Measurements from ENCODE around the gene CPED1.
A peak's percentile ranks its signal among the peaks of the same experiment; 100 is the strongest.
"Not testable (repeated sequence)": the region's sequence is repeated elsewhere in the genome, so short reads cannot be mapped to it uniquely, and the experiment has no call there.

The CPED1 gene

DNA sequence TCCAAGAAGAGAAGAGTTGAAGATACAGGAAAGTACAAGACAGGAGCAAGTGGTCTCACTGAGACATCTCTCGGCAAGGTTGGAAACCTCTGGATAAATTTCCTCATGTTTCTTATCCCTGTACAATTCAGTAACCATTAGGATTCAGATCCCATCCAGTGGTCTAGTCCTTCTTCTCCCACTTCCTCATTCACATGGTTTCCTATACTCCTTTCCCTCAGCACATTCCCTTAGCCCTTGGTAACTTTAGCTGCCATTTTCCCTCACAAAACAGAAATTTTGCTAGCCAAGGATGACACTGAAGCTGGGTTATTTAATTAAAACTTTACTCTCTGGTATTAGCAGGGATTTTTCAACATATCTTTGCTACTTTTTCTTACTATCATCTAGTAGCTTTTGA is 82.6 kb downstream of the CPED1 start:
- no peak overlapping the region for H3K4me3 ChIP-seq (ENCODE audit: low read depth, low read length)
- TF ChIP-seq, protein P1, sequence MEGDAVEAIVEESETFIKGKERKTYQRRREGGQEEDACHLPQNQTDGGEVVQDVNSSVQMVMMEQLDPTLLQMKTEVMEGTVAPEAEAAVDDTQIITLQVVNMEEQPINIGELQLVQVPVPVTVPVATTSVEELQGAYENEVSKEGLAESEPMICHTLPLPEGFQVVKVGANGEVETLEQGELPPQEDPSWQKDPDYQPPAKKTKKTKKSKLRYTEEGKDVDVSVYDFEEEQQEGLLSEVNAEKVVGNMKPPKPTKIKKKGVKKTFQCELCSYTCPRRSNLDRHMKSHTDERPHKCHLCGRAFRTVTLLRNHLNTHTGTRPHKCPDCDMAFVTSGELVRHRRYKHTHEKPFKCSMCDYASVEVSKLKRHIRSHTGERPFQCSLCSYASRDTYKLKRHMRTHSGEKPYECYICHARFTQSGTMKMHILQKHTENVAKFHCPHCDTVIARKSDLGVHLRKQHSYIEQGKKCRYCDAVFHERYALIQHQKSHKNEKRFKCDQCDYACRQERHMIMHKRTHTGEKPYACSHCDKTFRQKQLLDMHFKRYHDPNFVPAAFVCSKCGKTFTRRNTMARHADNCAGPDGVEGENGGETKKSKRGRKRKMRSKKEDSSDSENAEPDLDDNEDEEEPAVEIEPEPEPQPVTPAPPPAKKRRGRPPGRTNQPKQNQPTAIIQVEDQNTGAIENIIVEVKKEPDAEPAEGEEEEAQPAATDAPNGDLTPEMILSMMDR (conservative IDR thresholded peaks at IDR 0.05; ENCODE audit: low read depth, low read length) = no peak
- no peak for DNase-seq (ENCODE audit: low read depth)

GRCh38 chr7:121071662-121072061 is 83.2 kb downstream of the CPED1 start:
- TF ChIP-seq, protein P1 (conservative IDR thresholded peaks at IDR 0.05; ENCODE audit: low read depth, low read length) = no peak
- no peak overlapping the region for H3K4me3 ChIP-seq (ENCODE audit: low read depth, low read length)
- DNase-seq (ENCODE audit: low read depth) = no peak

DNA sequence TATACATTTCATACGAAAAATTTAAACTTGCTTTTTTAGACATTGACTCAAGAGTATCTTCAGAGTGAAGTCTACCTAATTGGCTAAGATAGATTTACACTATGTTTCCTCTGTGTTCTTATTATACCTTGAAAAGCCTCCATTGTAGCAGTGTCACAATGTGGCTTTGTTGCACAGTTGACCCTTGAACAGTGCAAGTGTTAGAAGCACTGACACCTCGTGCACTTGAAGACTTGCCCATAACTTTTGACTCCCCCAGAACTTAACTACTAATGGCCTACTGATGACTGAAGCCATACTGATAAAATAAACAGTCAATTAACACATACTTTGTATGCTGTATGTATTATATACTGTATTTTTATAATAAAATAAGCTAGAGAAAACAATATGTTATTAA is 84.3 kb downstream of the CPED1 start:
- no peak for DNase-seq (ENCODE audit: low read depth)
- no peak overlapping the region for H3K4me3 ChIP-seq (ENCODE audit: low read depth, low read length)
- TF ChIP-seq, protein P1 (conservative IDR thresholded peaks at IDR 0.05; ENCODE audit: low read depth, low read length) = no peak

DNA sequence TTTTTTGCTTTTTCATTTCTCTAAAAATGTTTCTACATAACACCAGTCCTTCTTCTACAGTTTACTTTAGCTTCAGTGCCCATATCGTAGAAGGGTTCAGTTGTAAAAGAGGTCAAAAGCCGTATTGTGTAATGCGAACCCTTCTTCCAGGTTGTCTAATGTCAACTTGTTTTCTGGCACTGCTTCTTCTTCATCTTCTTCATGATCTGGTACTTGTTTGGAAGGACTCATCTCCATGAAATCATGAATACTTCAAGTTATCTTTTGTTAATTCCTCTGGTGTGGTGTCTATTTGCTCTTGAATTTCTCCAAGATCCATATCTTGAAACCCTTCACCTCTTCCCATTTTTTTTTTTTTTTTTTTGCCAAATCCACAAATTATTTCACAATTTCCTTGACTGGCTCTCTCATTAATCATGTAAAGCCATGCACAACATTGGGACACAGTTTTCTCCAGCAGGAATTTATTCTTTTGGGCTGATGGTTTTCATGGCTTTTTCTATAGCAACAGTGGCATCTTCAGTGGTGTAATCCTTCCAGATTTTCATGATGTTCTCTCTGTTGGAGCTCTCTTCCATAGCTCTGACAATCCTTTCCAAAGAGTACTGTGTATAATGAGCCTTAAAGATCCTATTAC is 85.1 kb downstream of the CPED1 start:
- no peak for DNase-seq (ENCODE audit: low read depth)
- no peak overlapping the region for H3K4me3 ChIP-seq (ENCODE audit: low read depth, low read length)
- TF ChIP-seq, protein P1 (conservative IDR thresholded peaks at IDR 0.05; ENCODE audit: low read depth, low read length) = no peak

GRCh38 chr7:121075424-121075841 is 86.9 kb downstream of the CPED1 start:
- not testable (repeated sequence) for DNase-seq (ENCODE audit: low read depth); H3K4me3 ChIP-seq (ENCODE audit: low read depth, low read length)

DNA sequence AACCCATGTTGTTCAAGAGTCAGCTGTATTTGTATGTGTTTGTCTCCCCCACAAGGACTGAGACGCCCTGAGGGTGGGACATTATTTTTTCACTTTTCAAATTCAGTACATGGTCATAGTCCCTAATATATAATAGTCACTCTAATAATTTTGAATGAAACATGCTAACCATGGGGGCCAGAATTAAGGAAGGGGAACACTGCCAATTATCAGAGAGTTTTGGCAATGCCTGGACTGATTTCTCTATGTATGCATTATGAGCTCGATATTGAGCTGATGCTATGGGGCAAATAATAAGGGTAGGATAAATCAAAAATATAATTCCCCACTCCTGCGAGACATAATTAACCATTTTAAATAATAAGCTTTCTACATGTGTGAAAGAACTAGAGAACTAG is 87.4 kb downstream of the CPED1 start:
- TF ChIP-seq, protein P1 (conservative IDR thresholded peaks at IDR 0.05; ENCODE audit: low read depth, low read length) = no peak
- H3K4me3 ChIP-seq (ENCODE audit: low read depth, low read length) = no peak overlapping the region
- DNase-seq (ENCODE audit: low read depth) = no peak

DNA sequence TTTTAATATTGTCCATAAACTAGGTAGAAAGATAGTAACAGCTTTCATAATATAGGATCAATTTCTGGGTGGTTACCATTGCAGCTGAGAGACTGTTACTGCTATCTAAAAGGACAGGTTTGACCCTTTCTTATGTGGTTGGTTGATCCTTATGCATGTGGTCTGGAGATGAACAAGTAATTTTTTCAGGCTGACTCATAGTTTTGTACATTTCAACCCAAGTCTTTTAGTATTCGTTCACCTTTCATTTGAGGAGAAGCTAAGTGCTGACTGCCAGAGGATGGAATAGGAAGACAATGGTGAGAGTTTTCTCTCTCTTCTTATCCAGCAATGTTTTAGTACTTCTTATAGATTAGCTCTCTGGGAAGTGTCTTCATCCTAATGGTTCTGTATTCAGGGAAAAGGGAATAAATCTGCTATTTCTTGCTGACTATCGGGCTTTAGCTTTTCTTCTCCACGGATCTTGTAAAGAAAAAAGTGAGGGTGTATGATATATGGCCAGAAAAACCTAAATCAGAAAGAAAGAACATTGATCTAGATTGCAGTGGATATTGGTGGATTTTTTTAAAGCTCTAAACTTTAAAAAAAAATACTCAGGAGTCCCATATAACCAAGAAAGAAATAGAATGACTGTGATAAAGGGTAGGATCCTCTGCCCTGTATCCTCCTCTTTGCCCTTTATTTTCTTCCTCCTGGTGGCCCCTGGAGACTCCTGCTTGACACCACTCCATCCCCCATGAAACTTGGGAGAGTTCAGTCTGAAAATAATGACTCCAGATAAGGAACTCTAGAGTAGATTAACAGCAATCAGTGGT is 88.0 kb downstream of the CPED1 start:
- TF ChIP-seq, protein P1 (conservative IDR thresholded peaks at IDR 0.05; ENCODE audit: low read depth, low read length) = no peak
- peak overlapping the region; percentile 0 for H3K4me3 ChIP-seq (ENCODE audit: low read depth, low read length)
- DNase-seq (ENCODE audit: low read depth) = peak; percentile 94
